ENCODE results near the gene ADAM8.

DNA sequence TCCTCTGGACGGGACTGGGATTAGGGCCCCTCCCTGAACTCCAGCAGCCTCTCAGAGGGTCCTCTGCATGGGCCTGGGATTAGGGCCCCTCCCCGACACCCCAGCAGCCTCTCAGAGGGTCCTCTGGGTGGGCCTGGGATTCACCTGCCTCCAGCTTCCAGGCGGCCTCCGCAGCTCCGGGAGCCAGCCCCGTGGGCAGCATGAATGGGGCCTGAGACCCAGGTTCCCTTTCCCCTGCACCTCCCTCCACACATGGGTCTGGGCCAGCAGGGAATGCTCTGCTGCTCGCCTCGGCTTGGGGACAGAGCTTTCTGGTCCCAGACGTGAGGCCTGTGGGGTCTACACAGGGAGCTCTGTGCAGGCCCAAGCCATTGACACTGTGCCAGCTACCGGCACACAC is 26.5 kb upstream of the ADAM8 start:
- TF ChIP-seq, protein P1, sequence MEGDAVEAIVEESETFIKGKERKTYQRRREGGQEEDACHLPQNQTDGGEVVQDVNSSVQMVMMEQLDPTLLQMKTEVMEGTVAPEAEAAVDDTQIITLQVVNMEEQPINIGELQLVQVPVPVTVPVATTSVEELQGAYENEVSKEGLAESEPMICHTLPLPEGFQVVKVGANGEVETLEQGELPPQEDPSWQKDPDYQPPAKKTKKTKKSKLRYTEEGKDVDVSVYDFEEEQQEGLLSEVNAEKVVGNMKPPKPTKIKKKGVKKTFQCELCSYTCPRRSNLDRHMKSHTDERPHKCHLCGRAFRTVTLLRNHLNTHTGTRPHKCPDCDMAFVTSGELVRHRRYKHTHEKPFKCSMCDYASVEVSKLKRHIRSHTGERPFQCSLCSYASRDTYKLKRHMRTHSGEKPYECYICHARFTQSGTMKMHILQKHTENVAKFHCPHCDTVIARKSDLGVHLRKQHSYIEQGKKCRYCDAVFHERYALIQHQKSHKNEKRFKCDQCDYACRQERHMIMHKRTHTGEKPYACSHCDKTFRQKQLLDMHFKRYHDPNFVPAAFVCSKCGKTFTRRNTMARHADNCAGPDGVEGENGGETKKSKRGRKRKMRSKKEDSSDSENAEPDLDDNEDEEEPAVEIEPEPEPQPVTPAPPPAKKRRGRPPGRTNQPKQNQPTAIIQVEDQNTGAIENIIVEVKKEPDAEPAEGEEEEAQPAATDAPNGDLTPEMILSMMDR (IDR thresholded peaks at IDR 0.05; ENCODE audit: borderline replicate concordance, extremely low read depth, low read length, poor library complexity, severe bottlenecking) = no peak
- no peak for TF ChIP-seq EZH2 (IDR thresholded peaks at IDR 0.05; ENCODE audit: borderline replicate concordance, low read depth, low read length, severe bottlenecking)

Data from DND-41 (cell line).